ENCODE data around the gene RBM10. TPM values are rescaled to one million over a fixed set of nuclear protein-coding genes. Genes with fewer than 3 reads are reported as not detected.
A peak's percentile ranks its signal among the peaks of the same experiment; 100 is the strongest.

The RBM10 gene
- total and polyA plus RNA-seq, 9 of the 15 experiments (the other 6 are each of a cell fraction or from before 2014, with no cell fraction given): 1.1 to 61.7 (median 31.5) TPM

- TF ChIP-seq RBM22 (IDR thresholded peaks at IDR 0.05; ENCODE audit: low read depth, low read length, poor library complexity, severe bottlenecking) (no peak), TAL1 (IDR thresholded peaks at IDR 0.05) (no peak), GTF2A2 (tag; IDR thresholded peaks at IDR 0.05) (no peak), PPARD (CRISPR knock-in tag; IDR thresholded peaks at IDR 0.05) (no peak), TBP (optimal IDR thresholded peaks at IDR 0.05; ENCODE audit: low read depth, low read length) (peak; percentile 69), ZBTB2 (IDR thresholded peaks at IDR 0.05) (0 out of 2 replicates have a peak, but pooled peaks have one; percentile 22), NRF1 (conservative IDR thresholded peaks at IDR 0.05 in 1 of 2, IDR thresholded peaks at IDR 0.05 in 1 of 2) (peak; percentile 69 to 76), CREM (IDR thresholded peaks at IDR 0.05; ENCODE audit: low read depth) (peak; percentile 62)
- TF ChIP-seq, protein P1, sequence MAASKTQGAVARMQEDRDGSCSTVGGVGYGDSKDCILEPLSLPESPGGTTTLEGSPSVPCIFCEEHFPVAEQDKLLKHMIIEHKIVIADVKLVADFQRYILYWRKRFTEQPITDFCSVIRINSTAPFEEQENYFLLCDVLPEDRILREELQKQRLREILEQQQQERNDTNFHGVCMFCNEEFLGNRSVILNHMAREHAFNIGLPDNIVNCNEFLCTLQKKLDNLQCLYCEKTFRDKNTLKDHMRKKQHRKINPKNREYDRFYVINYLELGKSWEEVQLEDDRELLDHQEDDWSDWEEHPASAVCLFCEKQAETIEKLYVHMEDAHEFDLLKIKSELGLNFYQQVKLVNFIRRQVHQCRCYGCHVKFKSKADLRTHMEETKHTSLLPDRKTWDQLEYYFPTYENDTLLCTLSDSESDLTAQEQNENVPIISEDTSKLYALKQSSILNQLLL (CRISPR knock-in tag; IDR thresholded peaks at IDR 0.05; ENCODE audit: borderline replicate concordance): no peak
Measured at GRCh38 chrX:47190445-47191269, 45.6 kb downstream of the RBM10 start (continued).
